ES-I3 (cell line): Measurements from ENCODE around the gene IQUB.
"Not testable (repeated sequence)": the region's sequence is repeated elsewhere in the genome, so short reads cannot be mapped to it uniquely, and the experiment has no call there.

Experiments
- H3K36me3 ChIP-seq: 2 replicates; pipeline ENCODE4 v1.6.1; 2013; ENCODE audit warnings: mild to moderate bottlenecking, low read length, control low read depth, moderate library complexity; ENCODE audit not compliant: insufficient read depth
- H3K4me1 ChIP-seq: 2 replicates; pipeline ENCODE4 v1.6.1; 2013; ENCODE audit warnings: mild to moderate bottlenecking, control low read depth, low read length; ENCODE audit not compliant: insufficient read depth
- H3K9ac ChIP-seq: 2 replicates; pipeline ENCODE4 v1.6.1; 2013; ENCODE audit warnings: low read depth, mild to moderate bottlenecking, low read length, moderate library complexity
- H3K9me3 ChIP-seq: 2 replicates; pipeline ENCODE4 v1.6.1; 2013; ENCODE audit warnings: mild to moderate bottlenecking, low read length, moderate library complexity; ENCODE audit not compliant: control insufficient read depth, insufficient read depth

IQUB gene

GRCh38 chr7:123532788-123533552 lies 1.4 kb downstream of the IQUB start:
- peak overlapping the region; percentile 39; the same call in 1 of the 2 replicates for H3K9ac ChIP-seq
- H3K4me1 ChIP-seq, H3K9me3 ChIP-seq, H3K36me3 ChIP-seq: not testable (repeated sequence)

- H3K36me3 ChIP-seq, H3K4me1 ChIP-seq, H3K9me3 ChIP-seq: not testable (repeated sequence)
- peak overlapping the region; percentile 39 for H3K9ac ChIP-seq
Measured at GRCh38 chr7:123532343-123532742, 2.1 kb downstream of the IQUB start.

- H3K9me3 ChIP-seq, H3K4me1 ChIP-seq, H3K36me3 ChIP-seq, H3K9ac ChIP-seq: not testable (repeated sequence)
Measured at GRCh38 chr7:123530035-123530591, 4.3 kb downstream of the IQUB start.

DNA sequence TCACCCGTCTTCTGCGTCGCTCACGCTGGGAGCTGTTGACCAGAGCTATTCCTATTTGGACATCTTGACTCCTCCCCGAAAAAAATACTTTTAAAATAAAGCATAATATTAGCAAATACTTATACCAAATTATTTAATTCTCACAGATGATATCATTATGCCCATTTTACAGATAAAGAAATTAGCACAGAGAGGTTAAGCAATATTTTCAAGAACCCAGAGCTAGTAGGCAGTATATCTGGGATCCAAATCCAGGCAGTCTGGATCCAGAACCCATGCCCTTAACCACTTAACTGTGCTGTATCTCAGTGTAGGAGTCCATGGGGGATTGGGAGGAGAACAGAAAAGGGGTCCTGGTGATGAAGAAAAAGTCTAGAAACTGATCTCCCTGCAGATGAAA lies 6.1 kb downstream of the IQUB start:
- Histone ChIP-seq H3K9ac (peak overlapping the region; percentile 52), H3K9me3 (no peaks in the 10 kb centered on the region), H3K4me1 (no peaks in the 10 kb centered on the region), H3K36me3 (no peaks in the 10 kb centered on the region)

- not testable (repeated sequence) for H3K36me3 ChIP-seq, H3K4me1 ChIP-seq, H3K9me3 ChIP-seq
- peak overlapping the region; percentile 52 for H3K9ac ChIP-seq
Measured at GRCh38 chr7:123527712-123528225, 6.6 kb downstream of the IQUB start.

DNA sequence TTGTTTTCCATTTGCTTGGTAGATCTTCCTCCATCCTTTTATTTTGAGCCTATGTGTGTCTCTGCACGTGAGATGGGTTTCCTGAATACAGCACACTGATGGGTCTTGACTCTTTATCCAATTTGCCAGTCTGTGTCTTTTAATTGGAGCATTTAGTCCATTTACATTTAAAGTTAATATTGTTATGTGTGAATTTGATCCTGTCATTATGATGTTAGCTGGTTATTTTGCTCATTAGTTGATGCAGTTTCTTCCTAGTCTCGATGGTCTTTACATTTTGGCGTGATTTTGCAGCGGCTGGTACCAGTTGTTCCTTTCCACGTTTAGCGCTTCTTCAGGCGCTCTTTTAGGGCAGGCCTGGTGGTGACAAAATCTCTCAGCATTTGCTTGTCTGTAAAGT lies 7.9 kb downstream of the IQUB start:
- not testable (repeated sequence) for H3K9ac ChIP-seq, H3K36me3 ChIP-seq, H3K4me1 ChIP-seq, H3K9me3 ChIP-seq

GRCh38 chr7:123522066-123522465 lies 12.3 kb downstream of the IQUB start:
- H3K9ac ChIP-seq = no peak overlapping the region
- H3K9me3 ChIP-seq = no peaks in the 10 kb centered on the region
- no peaks in the 10 kb centered on the region for H3K36me3 ChIP-seq
- H3K4me1 ChIP-seq = no peaks in the 10 kb centered on the region

DNA sequence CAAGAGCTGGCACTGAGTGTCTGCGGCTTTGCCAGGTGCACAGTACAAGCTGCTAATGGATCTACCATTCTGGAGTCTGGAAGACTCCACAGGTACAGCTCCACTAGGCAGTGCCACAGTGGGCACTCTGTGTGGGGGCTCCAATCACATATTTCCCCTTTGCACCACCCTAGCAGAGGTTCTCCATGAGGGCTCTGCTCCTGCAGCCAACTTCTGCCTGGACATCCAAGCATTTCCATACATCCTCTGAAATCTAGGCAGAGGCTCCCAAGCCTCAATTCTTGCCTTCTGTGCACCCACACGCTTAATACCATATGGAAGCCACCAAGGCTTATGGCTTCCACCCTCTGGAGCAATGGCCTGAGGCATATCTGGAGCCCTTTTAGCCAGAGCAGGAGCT lies 29.2 kb downstream of the IQUB start:
- H3K9ac ChIP-seq = no peak overlapping the region
- no peaks in the 10 kb centered on the region for H3K4me1 ChIP-seq
- no peaks in the 10 kb centered on the region; the same call in 1 of the 2 replicates for H3K9me3 ChIP-seq
- no peaks in the 10 kb centered on the region for H3K36me3 ChIP-seq

DNA sequence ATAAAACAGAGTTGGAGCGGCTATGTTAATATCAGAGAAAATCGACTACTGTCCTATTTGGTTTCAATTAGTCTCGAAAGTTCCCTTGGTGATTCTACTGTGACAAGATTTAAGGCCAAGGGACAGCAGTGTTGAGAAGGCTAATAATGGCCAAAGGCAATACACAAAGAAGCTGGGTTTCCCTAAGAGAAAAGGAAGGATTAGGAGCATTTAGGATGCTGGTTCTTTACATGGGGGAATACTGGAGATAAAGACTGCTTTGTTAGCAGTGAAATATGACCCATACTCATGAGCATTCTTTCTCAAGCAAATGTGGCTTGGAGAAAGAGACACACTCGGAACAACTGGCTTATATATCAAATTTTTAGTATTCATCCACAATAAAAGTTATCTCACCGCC lies 32.2 kb downstream of the IQUB start:
- Histone ChIP-seq H3K9me3 (no peaks in the 10 kb centered on the region; the same call in 1 of the 2 replicates), H3K9ac (no peak overlapping the region), H3K36me3 (no peaks in the 10 kb centered on the region), H3K4me1 (no peaks in the 10 kb centered on the region)

GRCh38 chr7:123500878-123501489 lies 33.4 kb downstream of the IQUB start:
- no peaks in the 10 kb centered on the region for H3K36me3 ChIP-seq
- no peak overlapping the region for H3K9ac ChIP-seq
- H3K4me1 ChIP-seq = no peaks in the 10 kb centered on the region
- H3K9me3 ChIP-seq = no peaks in the 10 kb centered on the region

GRCh38 chr7:123499211-123499970 lies 35.0 kb downstream of the IQUB start:
- no peaks in the 10 kb centered on the region for H3K4me1 ChIP-seq
- no peaks in the 10 kb centered on the region for H3K9me3 ChIP-seq
- no peaks in the 10 kb centered on the region for H3K36me3 ChIP-seq
- no peak overlapping the region for H3K9ac ChIP-seq

GRCh38 chr7:123498601-123499000 lies 35.8 kb downstream of the IQUB start:
- no peak overlapping the region for H3K9ac ChIP-seq
- no peaks in the 10 kb centered on the region for H3K4me1 ChIP-seq
- no peaks in the 10 kb centered on the region for H3K36me3 ChIP-seq
- no peaks in the 10 kb centered on the region for H3K9me3 ChIP-seq

DNA sequence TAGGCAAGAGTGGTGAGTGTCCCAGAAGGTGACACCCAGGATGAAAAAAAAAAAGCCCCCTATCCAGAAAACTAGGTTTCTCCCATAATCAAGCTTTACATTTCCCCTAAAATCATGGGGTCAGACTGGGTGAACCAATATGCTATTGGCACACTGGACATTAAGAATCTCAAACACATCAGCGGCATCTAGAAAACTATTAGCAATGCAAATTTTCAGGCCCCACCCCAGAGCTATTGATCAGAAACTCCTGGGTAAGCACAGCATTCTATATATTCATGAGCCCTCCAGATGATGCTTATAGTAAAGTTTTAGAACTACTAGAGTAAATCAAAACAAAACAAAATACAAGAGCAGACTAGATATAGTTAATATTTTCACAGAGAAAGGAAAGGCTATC lies 36.4 kb downstream of the IQUB start:
- H3K4me1 ChIP-seq = no peaks in the 10 kb centered on the region
- no peaks in the 10 kb centered on the region for H3K36me3 ChIP-seq
- no peaks in the 10 kb centered on the region for H3K9me3 ChIP-seq

GRCh38 chr7:123494193-123494796 lies 40.1 kb downstream of the IQUB start:
- Histone ChIP-seq H3K9ac (no peak overlapping the region), H3K9me3 (no peaks in the 10 kb centered on the region), H3K4me1 (no peaks in the 10 kb centered on the region), H3K36me3 (no peaks in the 10 kb centered on the region)

More for the DNA sequence above, 36.4 kb downstream of the IQUB start:
- H3K9ac ChIP-seq = no peak overlapping the region
